Activated CD8-positive, alpha-beta memory T cell treated with anti-CD3 and anti-CD28 coated beads, Interleukin-2, amount 50 U/mL, for 24 hours (primary cell): ENCODE measurements around the gene SEMA4G.

Experiments used
- DNase-seq: peaks from one replicate; pipeline ENCODE4 v3.0.0-alpha.2; 2020; ENCODE audit errors: extremely low read depth

The SEMA4G gene

GRCh38 chr10:101007915-101008822 lies 38.9 kb downstream of the SEMA4G start:
- no peak for DNase-seq

GRCh38 chr10:101008823-101009423 lies 39.6 kb downstream of the SEMA4G start:
- no peak for DNase-seq

GRCh38 chr10:101010329-101010728 lies 41.0 kb downstream of the SEMA4G start:
- DNase-seq: no peak

- DNase-seq: no peak
Measured at GRCh38 chr10:101011517-101012423, 42.5 kb downstream of the SEMA4G start.

GRCh38 chr10:101012525-101013364 lies 43.4 kb downstream of the SEMA4G start:
- no peak for DNase-seq

- DNase-seq: no peak
Measured at GRCh38 chr10:101013365-101013825, 44.1 kb downstream of the SEMA4G start.

GRCh38 chr10:101014230-101014884 lies 45.1 kb downstream of the SEMA4G start:
- no peak for DNase-seq

GRCh38 chr10:101014966-101015581 lies 45.8 kb downstream of the SEMA4G start:
- no peak for DNase-seq

GRCh38 chr10:101015582-101015973 lies 46.3 kb downstream of the SEMA4G start:
- DNase-seq: no peak

GRCh38 chr10:101016814-101017213 lies 47.5 kb downstream of the SEMA4G start:
- DNase-seq: no peak

- DNase-seq: no peak
Measured at GRCh38 chr10:101018118-101018599, 48.9 kb downstream of the SEMA4G start.

GRCh38 chr10:101018600-101019439 lies 49.5 kb downstream of the SEMA4G start:
- DNase-seq: no peak
